GM12865 (cell line): ENCODE results near the gene ZNRF1.

Source experiments
- DNase-seq: peaks from one replicate; pipeline ENCODE4 v3.0.0; 2010; ENCODE audit warnings: low read depth
- H3K4me3 ChIP-seq: 2 replicates; pipeline ENCODE4 v1.5.1; 2011; ENCODE audit warnings: mild to moderate bottlenecking, low read depth, low read length, control low read depth
- CTCF ChIP-seq: IDR thresholded peaks from 2 replicates; pipeline ENCODE4 v1.5.1; 2011; ENCODE audit warnings: low read length, control low read depth, low read depth, inconsistent platforms; ENCODE audit not compliant: insufficient read depth; ENCODE audit errors: missing control alignments

Gene ZNRF1

GRCh38 chr16:75110637-75111513 is 112.1 kb downstream of the ZNRF1 start:
- TF ChIP-seq CTCF = peak; percentile 91
- H3K4me3 ChIP-seq = no peak overlapping the region
- peak; percentile 93 for DNase-seq

GRCh38 chr16:75111514-75111940 is 112.7 kb downstream of the ZNRF1 start:
- H3K4me3 ChIP-seq = no peak overlapping the region
- no peak for DNase-seq
- no peak for TF ChIP-seq CTCF

GRCh38 chr16:75111961-75112733 is 113.3 kb downstream of the ZNRF1 start:
- H3K4me3 ChIP-seq = no peak overlapping the region
- DNase-seq = no peak
- TF ChIP-seq CTCF = no peak

- DNase-seq = no peak
These were observed 114.1 kb downstream of the ZNRF1 start for GRCh38 chr16:75112734-75113491.

GRCh38 chr16:75113541-75114121 is 114.8 kb downstream of the ZNRF1 start:
- DNase-seq = no peak
- H3K4me3 ChIP-seq = no peak overlapping the region
- no peak for TF ChIP-seq CTCF

More at GRCh38 chr16:75112734-75113491, 114.1 kb downstream of the ZNRF1 start:
- H3K4me3 ChIP-seq = no peak overlapping the region
- no peak for TF ChIP-seq CTCF

GRCh38 chr16:75114179-75114945 is 115.5 kb downstream of the ZNRF1 start:
- DNase-seq = no peak
- TF ChIP-seq CTCF = no peak
- H3K4me3 ChIP-seq = no peak overlapping the region
